Measurements from ENCODE around the gene ZNF763.
"Not testable (repeated sequence)": the region's sequence is repeated elsewhere in the genome, so short reads cannot be mapped to it uniquely, and the experiment has no call there.

The ZNF763 gene

DNA sequence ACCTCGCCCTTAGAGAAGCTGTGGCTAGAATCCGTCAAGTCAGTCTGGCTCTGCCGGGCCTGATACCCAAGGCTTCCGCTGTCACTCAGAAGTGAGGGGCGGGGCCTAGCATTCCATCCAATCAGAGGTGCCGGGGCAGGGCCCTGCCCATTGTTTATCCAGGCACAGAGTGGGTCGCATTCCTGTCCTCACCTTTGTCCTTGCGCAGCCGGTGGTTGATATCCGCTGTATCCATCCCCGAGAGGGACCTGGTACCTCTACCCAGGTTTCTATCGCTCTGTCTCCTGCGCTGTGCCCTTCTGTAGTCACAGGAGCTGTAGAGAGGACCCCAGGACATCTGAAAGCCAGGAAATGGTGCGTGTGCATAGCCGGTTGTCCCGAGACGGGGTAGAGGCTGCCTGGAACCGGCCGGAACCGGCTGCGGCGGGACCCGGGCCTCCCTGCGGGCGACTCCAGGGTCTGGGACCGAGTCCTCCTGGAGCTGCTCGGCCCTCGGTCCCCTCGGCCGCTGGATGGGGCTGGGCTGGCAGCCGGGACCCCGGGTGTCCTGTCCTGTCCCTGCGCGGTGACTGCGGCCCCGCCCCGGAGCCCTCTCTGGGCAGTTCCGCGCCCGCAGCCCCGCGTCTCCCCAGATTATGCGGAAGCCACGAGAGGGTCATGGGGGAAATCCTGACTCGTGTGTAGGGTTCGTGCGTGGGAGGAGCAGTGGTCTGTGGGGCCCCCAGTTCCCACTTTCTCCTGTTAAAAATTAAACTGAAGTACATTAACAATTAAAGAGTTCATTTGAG lies at the start of gene ZNF763:
ZNF763 (plus strand) TSS at position 183 of the 788 bp plus-strand sequence; CDS start at position 352, 169 bp downstream.
- DNase-seq: peak; percentile 58

DNA sequence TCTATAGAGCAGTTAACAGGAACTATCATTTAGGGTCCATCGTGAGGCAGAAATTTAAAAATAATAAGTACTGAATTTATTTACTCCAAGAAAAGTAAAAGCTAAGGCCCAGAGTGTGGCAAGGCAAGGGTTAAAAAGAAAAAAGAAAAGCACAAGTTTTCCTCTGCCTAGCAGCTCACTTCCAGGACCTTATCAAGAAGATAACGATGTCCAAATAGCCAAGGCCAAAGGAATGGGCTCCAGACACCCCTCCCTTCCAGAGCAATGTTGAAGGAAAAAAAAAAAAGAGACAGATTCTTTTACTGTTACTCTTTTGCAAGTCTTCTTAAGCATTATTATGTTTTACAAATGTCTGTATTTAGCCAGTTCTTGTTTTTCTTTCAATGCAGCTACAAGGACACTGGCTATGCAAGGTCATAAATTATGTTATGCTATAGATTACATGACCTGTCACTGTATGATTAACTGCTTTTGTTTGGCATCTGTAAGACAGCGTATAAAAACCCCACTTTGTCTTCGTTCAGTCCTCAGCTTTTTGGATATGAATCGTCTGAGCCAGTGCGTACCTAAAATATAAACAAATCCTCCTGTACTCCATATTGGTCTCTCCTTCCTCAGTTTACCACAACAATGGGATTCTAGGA lies 42.9 kb upstream of the ZNF763 start:
- no peak for DNase-seq

- peak; percentile 98 for DNase-seq
These were observed 39.8 kb upstream of the ZNF763 start, which contains the start of gene ZNF700 for GRCh38 chr19:11924886-11925650. ZNF700 (plus strand) TSS chr19:11925107; CDS start chr19:11925211, 104 bp downstream.

GRCh38 chr19:11925651-11926187 lies 39.1 kb upstream of the ZNF763 start:
- DNase-seq: not testable (repeated sequence)

DNA sequence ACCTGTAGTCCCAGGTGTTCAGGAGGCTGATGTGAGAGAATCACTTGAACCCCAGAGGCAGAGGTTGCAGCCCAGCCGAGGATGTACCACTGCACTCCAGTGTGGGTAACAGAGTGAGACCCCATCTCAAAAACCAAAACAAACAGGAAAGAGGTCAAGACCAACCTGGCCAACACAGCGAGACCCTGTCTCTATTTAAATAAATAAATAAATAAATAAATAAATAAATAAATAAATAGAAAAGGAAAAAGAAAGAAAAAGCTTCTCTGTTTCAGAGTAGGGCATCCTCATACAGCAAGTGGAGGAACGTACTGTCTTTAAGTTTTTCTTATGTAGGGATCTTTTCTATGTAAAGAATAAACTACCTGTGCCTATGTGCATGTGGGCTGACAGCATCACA lies 37.6 kb upstream of the ZNF763 start:
- DNase-seq: no peak

DNA sequence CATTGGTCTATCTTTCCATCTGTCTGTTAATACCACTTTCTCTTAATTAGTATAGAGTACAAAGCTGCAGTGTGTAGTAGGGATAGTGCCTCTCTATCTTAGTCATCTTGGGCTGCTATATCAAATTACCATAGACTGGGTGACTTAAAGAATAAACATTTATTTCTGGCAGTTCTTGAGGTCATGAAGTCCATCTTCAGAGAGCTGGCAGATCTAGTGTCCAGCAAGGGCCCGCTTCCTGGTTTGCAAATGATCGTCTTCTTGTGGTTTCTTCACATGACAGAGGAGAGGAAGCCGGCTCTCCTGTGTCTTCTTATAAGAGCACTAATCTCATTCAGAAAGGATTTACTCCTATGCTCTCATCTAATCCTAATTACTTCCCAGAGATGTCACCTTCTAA lies 33.8 kb upstream of the ZNF763 start:
- DNase-seq: peak; percentile 35

- no peak for DNase-seq
These were observed 33.3 kb upstream of the ZNF763 start for GRCh38 chr19:11931513-11931912.

DNA sequence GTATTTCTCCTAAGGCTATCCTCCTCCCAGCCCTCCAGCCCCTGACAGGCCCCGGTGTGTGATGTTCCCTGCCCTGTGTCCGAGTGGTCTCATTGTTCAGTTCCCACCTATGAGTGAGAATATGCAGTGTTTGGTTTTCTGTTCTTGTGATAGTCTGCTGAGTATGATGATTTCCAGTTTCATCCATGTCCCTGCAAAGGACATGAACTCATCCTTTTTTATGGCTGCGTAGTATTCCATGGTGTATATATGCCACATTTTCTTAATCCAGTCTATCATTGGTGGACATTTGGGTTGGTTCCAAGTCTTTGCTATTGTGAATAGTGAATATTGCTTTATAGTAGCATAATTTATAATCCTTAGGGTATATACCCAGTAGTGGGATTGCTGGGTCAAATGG lies 29.0 kb upstream of the ZNF763 start:
- DNase-seq: not testable (repeated sequence)

GRCh38 chr19:11938383-11938782 lies 26.5 kb upstream of the ZNF763 start:
- not testable (repeated sequence) for DNase-seq

- DNase-seq: not testable (repeated sequence)
These were observed 23.4 kb upstream of the ZNF763 start for GRCh38 chr19:11941361-11941887.

DNA sequence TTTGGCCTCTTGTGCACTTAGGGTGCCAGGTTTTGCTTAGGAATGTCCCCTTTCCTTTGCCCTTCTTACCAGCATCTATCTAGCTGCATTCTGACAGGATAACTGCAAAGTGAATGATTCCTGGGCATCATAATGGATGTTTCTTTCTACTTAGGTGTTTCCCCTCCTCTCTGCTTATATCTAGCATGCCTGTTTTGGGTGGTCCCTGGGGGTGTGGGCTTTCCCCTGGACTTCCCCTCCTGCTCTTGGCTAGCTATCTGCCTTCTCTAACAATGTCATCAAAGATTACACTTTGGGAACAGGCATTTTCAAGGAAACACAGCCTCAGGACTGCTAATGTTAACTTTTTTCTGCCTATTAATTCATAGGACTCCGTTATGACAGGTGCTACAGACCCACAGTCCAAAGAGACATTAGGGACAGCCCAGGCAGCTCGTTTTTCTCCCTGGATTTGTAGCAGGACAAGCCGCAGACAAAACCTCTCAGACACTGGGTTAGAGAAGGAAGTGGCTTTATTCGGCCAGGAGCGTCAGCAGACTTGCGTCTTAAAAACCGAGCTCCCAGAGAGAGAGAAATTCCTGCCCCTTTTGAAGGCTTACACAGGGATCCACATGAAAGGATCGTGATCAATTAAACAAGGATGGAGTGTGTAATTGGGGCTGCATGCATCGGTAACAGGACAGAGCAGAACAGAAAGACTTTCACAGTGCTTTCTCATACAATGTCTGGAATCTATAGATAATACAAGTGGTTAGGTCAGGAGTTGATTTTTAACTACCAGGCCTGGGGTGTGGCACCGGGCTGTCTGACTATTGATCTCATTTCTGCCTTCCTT lies 22.6 kb upstream of the ZNF763 start:
- DNase-seq: no peak

DNA sequence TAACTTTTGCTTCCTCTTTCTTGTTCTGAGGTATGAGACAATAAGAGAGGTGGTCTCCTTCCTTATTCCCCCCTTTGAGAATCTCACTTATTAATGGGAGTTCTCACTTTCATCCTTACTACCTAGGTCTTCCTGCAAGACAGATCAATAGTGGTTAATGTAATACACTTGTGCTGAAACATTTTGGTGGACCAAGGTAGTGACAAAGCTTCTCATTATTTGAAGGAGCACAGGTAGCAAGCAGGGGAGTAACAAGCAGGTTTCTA lies 22.1 kb upstream of the ZNF763 start:
- DNase-seq: peak; percentile 69

- no peak for DNase-seq
These were observed 20.2 kb upstream of the ZNF763 start for GRCh38 chr19:11944656-11945055.

GRCh38 chr19:11948646-11949045 lies 16.2 kb upstream of the ZNF763 start:
- no peak for DNase-seq

DNA sequence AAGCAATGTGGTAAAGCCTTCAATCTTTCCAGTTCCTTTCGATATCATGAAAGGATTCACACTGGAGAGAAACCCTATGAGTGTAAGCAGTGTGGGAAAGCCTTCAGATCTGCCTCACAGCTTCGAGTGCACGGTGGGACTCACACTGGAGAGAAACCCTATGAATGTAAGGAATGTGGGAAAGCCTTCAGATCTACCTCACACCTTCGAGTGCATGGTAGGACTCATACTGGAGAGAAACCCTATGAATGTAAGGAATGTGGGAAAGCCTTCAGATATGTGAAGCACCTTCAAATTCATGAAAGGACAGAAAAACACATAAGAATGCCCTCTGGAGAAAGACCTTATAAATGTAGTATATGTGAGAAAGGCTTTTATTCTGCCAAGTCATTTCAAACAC lies 15.6 kb upstream of the ZNF763 start:
- DNase-seq: peak; percentile 24

DNA sequence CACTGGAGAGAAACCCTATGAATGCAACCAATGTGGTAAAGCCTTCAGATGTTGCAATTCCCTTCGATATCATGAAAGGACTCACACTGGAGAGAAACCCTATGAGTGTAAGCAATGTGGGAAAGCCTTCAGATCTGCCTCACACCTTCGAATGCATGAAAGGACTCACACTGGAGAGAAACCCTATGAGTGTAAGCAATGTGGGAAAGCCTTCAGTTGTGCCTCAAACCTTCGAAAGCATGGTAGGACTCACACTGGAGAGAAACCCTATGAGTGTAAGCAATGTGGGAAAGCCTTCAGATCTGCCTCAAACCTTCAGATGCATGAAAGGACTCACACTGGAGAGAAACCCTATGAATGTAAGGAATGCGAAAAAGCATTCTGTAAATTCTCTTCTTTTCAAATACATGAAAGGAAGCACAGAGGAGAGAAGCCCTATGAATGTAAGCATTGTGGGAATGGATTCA lies 15.2 kb upstream of the ZNF763 start:
- DNase-seq: not testable (repeated sequence)

- DNase-seq: no peak
These were observed 14.5 kb upstream of the ZNF763 start for GRCh38 chr19:11950312-11950711.

- no peak for DNase-seq
These were observed 1.1 kb upstream of the ZNF763 start for GRCh38 chr19:11963566-11964355.

- DNase-seq: no peak
These were observed 363 bp upstream of the ZNF763 start for GRCh38 chr19:11964496-11964857.

GRCh38 chr19:11970174-11970573 lies 5.3 kb downstream of the ZNF763 start:
- DNase-seq: no peak

DNA sequence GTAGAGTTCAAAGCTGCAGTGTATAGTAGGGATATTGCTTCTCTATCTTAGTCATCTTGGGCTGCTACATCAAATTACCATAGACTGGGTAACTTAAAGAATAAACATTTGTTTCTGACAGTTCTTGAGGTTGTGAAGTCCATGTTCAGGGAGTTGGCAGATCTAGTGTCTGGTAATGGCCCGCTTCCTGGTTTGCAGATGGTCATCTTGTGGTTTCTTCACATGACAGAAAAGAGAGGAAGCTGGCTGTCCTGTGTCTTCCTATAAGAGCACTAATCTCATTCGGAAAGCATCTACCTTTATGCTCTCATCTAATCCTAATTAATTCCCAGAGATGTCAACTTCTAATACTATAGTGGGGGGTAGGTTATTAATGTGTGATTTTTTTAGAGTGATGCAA lies 6.2 kb downstream of the ZNF763 start:
- peak; percentile 23 for DNase-seq
